H1 (cell line): ENCODE results near the gene C3orf20. TPM values are rescaled to one million over a fixed set of nuclear protein-coding genes. Genes with fewer than 3 reads are reported as not detected.

Source experiments
- CTCF ChIA-PET: fragments of 300-600 bp; sonication (Branson Sonifier 250); formaldehyde crosslinking; loops from one replicate; lab custom pipeline; 2021; ENCODE audit not compliant: partially characterized antibody; lab: Charles Lee
- POLR2A ChIA-PET: fragments of 300-600 bp; sonication (Branson Sonifier 250); formaldehyde crosslinking; loops from one replicate; lab custom pipeline; 2021; ENCODE audit warnings: inconsistent platforms; ENCODE audit not compliant: partially characterized antibody; lab: Charles Lee
- DNase-seq, 2 experiments: peaks; one replicate each; pipeline versions ENCODE4 v3.0.0 to v3.0.0-alpha.2; 2010 to 2022; ENCODE audit warnings: low spot score in 2 of 2, low read depth in 1 of 2, mixed read lengths in 1 of 2
- FAIRE-seq: peaks from 2 replicates; lab custom pipeline; 2011; peaks lifted over from hg19 to GRCh38; lab: Jason Lieb, UNC
- H2AFZ ChIP-seq: 2 replicates; pipeline ENCODE4 v1.8.1; 2012; ENCODE audit warnings: low read length, inconsistent platforms
- H2AK5ac ChIP-seq: 2 replicates; pipeline ENCODE4 v1.6.1; 2013; ENCODE audit warnings: low read depth, low read length
- H2BK120ac ChIP-seq: replicated peaks from 2 replicates; pipeline ENCODE3; 2013; ENCODE audit warnings: low read depth, low read length, inconsistent platforms
- H2BK12ac ChIP-seq: 2 replicates; pipeline ENCODE4 v1.6.1; 2013; ENCODE audit warnings: low read depth, low read length
- H2BK15ac ChIP-seq: 2 replicates; pipeline ENCODE4 v1.6.1; 2013; ENCODE audit warnings: low read length
- H2BK20ac ChIP-seq: 2 replicates; pipeline ENCODE4 v1.6.1; 2013; ENCODE audit warnings: low read length
- H2BK5ac ChIP-seq: 2 replicates; pipeline ENCODE4 v1.6.1; 2013; ENCODE audit warnings: low read depth, low read length
- H3K14ac ChIP-seq: 2 replicates; pipeline ENCODE4 v1.6.1; 2013; ENCODE audit warnings: inconsistent platforms; ENCODE audit not compliant: insufficient read length
- H3K18ac ChIP-seq: 2 replicates; pipeline ENCODE4 v1.6.1; 2013; ENCODE audit warnings: low read length; ENCODE audit errors: extremely low read depth
- H3K23ac ChIP-seq: 2 replicates; pipeline ENCODE4 v1.6.1; 2013; ENCODE audit warnings: inconsistent platforms; ENCODE audit not compliant: insufficient read length
- H3K23me2 ChIP-seq: 2 replicates; pipeline ENCODE4 v1.6.1; 2013; ENCODE audit warnings: low read depth, low read length
- H3K27ac ChIP-seq: 2 replicates; pipeline ENCODE4 v1.6.1; 2011; ENCODE audit warnings: low read depth, low read length, inconsistent platforms
- H3K27me3 ChIP-seq, 4 experiments: replicated peaks in 1 of 4; 1 replicate in 1 of 4; 2 replicates in 3 of 4; pipeline versions ENCODE4 v1.6.1 to v1.8.1; 2011 to 2013; ENCODE audit warnings: low read length in 3 of 4, mild to moderate bottlenecking in 3 of 4, inconsistent platforms in 2 of 4, mixed read lengths in 2 of 4, moderate library complexity in 1 of 4; ENCODE audit not compliant: control insufficient read depth in 3 of 4, insufficient read depth in 3 of 4; ENCODE audit errors: extremely low read depth in 1 of 4
- H3K36me3 ChIP-seq, 4 experiments: 2 replicates each; pipeline versions ENCODE4 v1.6.1 to v1.8.1; 2011 to 2013; ENCODE audit warnings: mild to moderate bottlenecking in 4 of 4, low read length in 3 of 4, moderate library complexity in 2 of 4, control low read depth in 1 of 4, inconsistent platforms in 1 of 4; ENCODE audit not compliant: insufficient read depth in 4 of 4, control insufficient read depth in 2 of 4
- H3K4ac ChIP-seq: replicated peaks from 2 replicates; pipeline ENCODE3; 2013; ENCODE audit warnings: low read length, low read depth, mixed read lengths, inconsistent platforms; ENCODE audit not compliant: insufficient read length
- H3K4me1 ChIP-seq, 4 experiments: replicated peaks in 1 of 4; 1 replicate in 1 of 4; 2 replicates in 3 of 4; pipeline versions ENCODE4 v1.6.1 to v1.8.1; 2011 to 2013; ENCODE audit warnings: low read length in 3 of 4, inconsistent platforms in 2 of 4, mixed read lengths in 1 of 4; ENCODE audit not compliant: insufficient read depth in 4 of 4, control insufficient read depth in 3 of 4
- H3K4me2 ChIP-seq, 2 experiments: 2 replicates each; pipeline versions ENCODE4 v1.6.1 to v1.8.1; 2011 to 2013; ENCODE audit warnings: low read depth in 2 of 2, low read length in 2 of 2, control low read depth in 1 of 2, inconsistent platforms in 1 of 2, mild to moderate bottlenecking in 1 of 2; ENCODE audit not compliant: insufficient read depth in 1 of 2
- H3K4me3 ChIP-seq, 4 experiments: fragments of 200-600, 300-600 bp in 1 of 4; sonication (generic), shearing (Covaris generic), sonication (Bioruptor Twin) in 1 of 4; 2 replicates each; pipeline versions ENCODE4 v1.5.1 to v1.8.1; 2011 to 2016; ENCODE audit warnings: low read length in 4 of 4, low read depth in 3 of 4, control low read depth in 2 of 4, inconsistent platforms in 2 of 4, mild to moderate bottlenecking in 2 of 4, mixed read lengths in 1 of 4, moderate library complexity in 1 of 4; ENCODE audit not compliant: insufficient read depth in 2 of 4; ENCODE audit errors: extremely low read depth in 1 of 4
- H3K56ac ChIP-seq: replicated peaks from 2 replicates; pipeline ENCODE3; 2013; ENCODE audit warnings: low read depth, mild to moderate bottlenecking, mixed read lengths, low read length, inconsistent platforms; ENCODE audit not compliant: insufficient read length
- H3K79me1 ChIP-seq: 2 replicates; pipeline ENCODE4 v1.6.1; 2013; ENCODE audit warnings: low read depth, low read length, control low read depth
- H3K79me2 ChIP-seq, 2 experiments: 2 replicates each; pipeline versions ENCODE4 v1.6.1 to v1.8.1; 2012 to 2013; ENCODE audit warnings: low read length in 2 of 2, mild to moderate bottlenecking in 2 of 2, inconsistent platforms in 1 of 2; ENCODE audit not compliant: insufficient read depth in 2 of 2, control insufficient read depth in 1 of 2
- H3K9ac ChIP-seq, 4 experiments: replicated peaks in 1 of 4; 1 replicate in 1 of 4; 2 replicates in 3 of 4; pipeline versions ENCODE4 v1.6.1 to v1.8.1; 2011 to 2013; ENCODE audit warnings: low read depth in 3 of 4, low read length in 3 of 4, control low read depth in 2 of 4, mild to moderate bottlenecking in 2 of 4, moderate library complexity in 2 of 4, inconsistent platforms in 1 of 4; ENCODE audit errors: extremely low read depth in 1 of 4
- H3K9me3 ChIP-seq, 2 experiments: 2 replicates each; pipeline versions ENCODE4 v1.6.1 to v1.8.1; 2012 to 2013; ENCODE audit warnings: mild to moderate bottlenecking in 2 of 2, moderate library complexity in 2 of 2, control low read depth in 1 of 2, inconsistent platforms in 1 of 2, low read depth in 1 of 2, low read length in 1 of 2, mixed read lengths in 1 of 2; ENCODE audit not compliant: insufficient read depth in 2 of 2
- H4K20me1 ChIP-seq, 2 experiments: replicated peaks in 1 of 2; 2 replicates each; pipeline versions ENCODE3 to v1.8.1; 2011 to 2013; ENCODE audit warnings: inconsistent platforms in 2 of 2, low read length in 2 of 2, mild to moderate bottlenecking in 1 of 2; ENCODE audit not compliant: insufficient read depth in 2 of 2, control insufficient read depth in 1 of 2
- H4K5ac ChIP-seq: 2 replicates; pipeline ENCODE4 v1.6.1; 2013; ENCODE audit warnings: low read length, low read depth, mixed read lengths, inconsistent platforms; ENCODE audit not compliant: insufficient read length
- H4K8ac ChIP-seq: 2 replicates; pipeline ENCODE4 v1.8.0; 2013; ENCODE audit warnings: mild to moderate bottlenecking, moderate library complexity, low read length, inconsistent platforms; ENCODE audit not compliant: insufficient read depth; ENCODE audit errors: extremely low read depth
- H4K91ac ChIP-seq: replicated peaks from 2 replicates; pipeline ENCODE3; 2013; ENCODE audit warnings: low read length, mixed read lengths, inconsistent platforms; ENCODE audit not compliant: insufficient read length
- BACH1 ChIP-seq: IDR thresholded peaks from 2 replicates; pipeline ENCODE4 v1.6.1; 2012; ENCODE audit warnings: low read length, improper control_type of control experiment
- HDAC6 ChIP-seq: IDR thresholded peaks from one replicate; pipeline ENCODE4 v1.7.1; 2012; ENCODE audit warnings: low read depth, mild to moderate bottlenecking, inconsistent platforms, low read length, moderate library complexity
- JUND ChIP-seq: IDR thresholded peaks from 2 replicates; pipeline ENCODE4 v1.6.1; 2011; ENCODE audit warnings: mild to moderate bottlenecking, improper control_type of control experiment, low read length
- SIN3A ChIP-seq, 2 experiments: IDR thresholded peaks in 1 of 2; conservative IDR thresholded peaks in 1 of 2; 2 replicates each; pipeline ENCODE4 v1.6.1; 2011 to 2012; ENCODE audit warnings: low read length in 2 of 2, improper control_type of control experiment in 1 of 2, low read depth in 1 of 2, mild to moderate bottlenecking in 1 of 2
- SIRT6 ChIP-seq: IDR thresholded peaks from one replicate; pipeline ENCODE4 v1.7.1; 2012; ENCODE audit warnings: low read length, inconsistent platforms
- TCF12 ChIP-seq: IDR thresholded peaks from 2 replicates; pipeline ENCODE4 v1.6.1; 2011; ENCODE audit warnings: low read depth, mild to moderate bottlenecking, low read length
- WGBS, 2 experiments: shearing (Covaris generic) in 1 of 2; methylation state at CpG; one replicate each; pipeline versions ENCODE4 v1.1.6 to v1.1.7; 2013 to 2015; ENCODE audit warnings: low lambda C conversion rate in 2 of 2, mixed read lengths in 2 of 2, inconsistent platforms in 1 of 2, low coverage in 1 of 2, missing lambda C conversion rate in 1 of 2; ENCODE audit not compliant: insufficient replicate concordance in 2 of 2, insufficient coverage in 1 of 2, insufficient read length in 1 of 2; ENCODE audit errors: extremely low coverage in 1 of 2, missing lambda C conversion rate in 1 of 2; 5-methylcytosine and 5-hydroxymethylcytosine counted together
- polyA plus RNA-seq, 7 experiments: library from polyadenylated mRNA; depleted of rRNA in 3 of 7; stranded (reverse) in 5 of 7; unstranded in 2 of 7; fragments of >200 nt in 5 of 7; fragments of 200-250 nt in 2 of 7; gene quantifications; 1 replicate in 5 of 7; 2 replicates in 1 of 7; 4 replicates in 1 of 7; pipeline versions ENCODE4 v1.2.1 to v1.2.3, GENCODE V29; 2011 to 2013; ENCODE audit warnings: missing spikeins in 2 of 7, mixed read lengths in 2 of 7
- total RNA-seq: library from RNA; stranded (reverse); fragmentation: NEBNext Ultra II Directional; extraction: Animal tissue kit (Norgen Biotek cat#: 25700); gene quantifications from 2 replicates; pipeline ENCODE4 v1.2.1, GENCODE V29; 2021
- TF ChIP-seq, protein P1 (sequence below), 3 experiments: IDR thresholded peaks; 1 replicate in 2 of 3; 2 replicates in 1 of 3; pipeline versions ENCODE4 v1.5.1 to v1.6.1; 2011; ENCODE audit warnings: low read length in 3 of 3, mild to moderate bottlenecking in 3 of 3, inconsistent platforms in 2 of 3, low read depth in 1 of 3, moderate library complexity in 1 of 3; ENCODE audit not compliant: insufficient read depth in 1 of 3; ENCODE audit errors: control extremely low read depth in 1 of 3
- TF ChIP-seq, protein P2 (sequence below): IDR thresholded peaks from 2 replicates; pipeline ENCODE4 v1.6.1; 2012; ENCODE audit warnings: low read length, inconsistent platforms

The C3orf20 gene
- total and polyA plus RNA-seq, 2 of the 8 experiments (the other 6 are each of a cell fraction or from before 2014, with no cell fraction given): not detected

DNA sequence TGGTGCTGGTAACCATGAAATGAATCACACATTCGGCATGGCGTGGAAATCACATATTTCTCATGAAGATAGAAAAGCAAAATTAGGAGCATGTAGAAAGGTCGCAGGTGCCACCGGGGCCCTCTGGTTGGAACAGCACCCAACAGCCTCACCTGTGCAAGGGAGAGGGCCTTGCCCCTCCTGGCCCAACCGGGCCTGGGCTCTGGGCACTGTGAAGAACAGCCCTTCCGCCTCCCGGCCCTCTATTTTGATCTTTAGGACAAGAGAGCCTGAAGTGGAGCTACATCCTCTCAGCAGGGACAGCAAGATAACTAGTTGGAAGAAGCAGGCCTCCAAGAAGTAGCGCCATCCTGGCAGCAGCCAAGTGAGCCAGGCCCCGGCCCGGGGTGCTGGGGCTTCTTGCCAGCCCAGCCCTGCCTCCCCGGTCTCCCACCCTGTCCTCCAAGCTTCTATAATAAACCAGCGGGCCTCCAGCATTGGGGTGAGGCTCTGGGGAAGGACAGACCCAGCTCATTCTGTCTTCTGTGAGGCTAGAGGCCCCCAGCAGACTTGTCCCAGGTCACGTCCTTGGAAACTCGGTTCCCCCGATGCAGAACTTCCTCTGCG is 97.7 kb downstream of the C3orf20 start:
- CTCF ChIA-PET: interaction anchor here (0.7 to 2.9 kb wide), 7 partner anchors 9 to 154 kb away, joined by 3 to 18 read pairs (median 6); partner anchors contain the start of gene C3orf20
- DNase-seq: peak in 1 of 2 experiments; percentile 44
- peak overlapping the region; percentile 49 for H3K4ac ChIP-seq
- TF ChIP-seq JUND: no peak
- TF ChIP-seq, protein P1, sequence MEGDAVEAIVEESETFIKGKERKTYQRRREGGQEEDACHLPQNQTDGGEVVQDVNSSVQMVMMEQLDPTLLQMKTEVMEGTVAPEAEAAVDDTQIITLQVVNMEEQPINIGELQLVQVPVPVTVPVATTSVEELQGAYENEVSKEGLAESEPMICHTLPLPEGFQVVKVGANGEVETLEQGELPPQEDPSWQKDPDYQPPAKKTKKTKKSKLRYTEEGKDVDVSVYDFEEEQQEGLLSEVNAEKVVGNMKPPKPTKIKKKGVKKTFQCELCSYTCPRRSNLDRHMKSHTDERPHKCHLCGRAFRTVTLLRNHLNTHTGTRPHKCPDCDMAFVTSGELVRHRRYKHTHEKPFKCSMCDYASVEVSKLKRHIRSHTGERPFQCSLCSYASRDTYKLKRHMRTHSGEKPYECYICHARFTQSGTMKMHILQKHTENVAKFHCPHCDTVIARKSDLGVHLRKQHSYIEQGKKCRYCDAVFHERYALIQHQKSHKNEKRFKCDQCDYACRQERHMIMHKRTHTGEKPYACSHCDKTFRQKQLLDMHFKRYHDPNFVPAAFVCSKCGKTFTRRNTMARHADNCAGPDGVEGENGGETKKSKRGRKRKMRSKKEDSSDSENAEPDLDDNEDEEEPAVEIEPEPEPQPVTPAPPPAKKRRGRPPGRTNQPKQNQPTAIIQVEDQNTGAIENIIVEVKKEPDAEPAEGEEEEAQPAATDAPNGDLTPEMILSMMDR (IDR thresholded peaks at IDR 0.05; ENCODE audit: control extremely low read depth in 1 of 3, insufficient read depth in 1 of 3, low read depth in 1 of 3, low read length in 3 of 3): no peak
- TF ChIP-seq SIRT6: no peak
- TF ChIP-seq BACH1: no peak
- TF ChIP-seq TCF12: no peak
- TF ChIP-seq, protein P2, sequence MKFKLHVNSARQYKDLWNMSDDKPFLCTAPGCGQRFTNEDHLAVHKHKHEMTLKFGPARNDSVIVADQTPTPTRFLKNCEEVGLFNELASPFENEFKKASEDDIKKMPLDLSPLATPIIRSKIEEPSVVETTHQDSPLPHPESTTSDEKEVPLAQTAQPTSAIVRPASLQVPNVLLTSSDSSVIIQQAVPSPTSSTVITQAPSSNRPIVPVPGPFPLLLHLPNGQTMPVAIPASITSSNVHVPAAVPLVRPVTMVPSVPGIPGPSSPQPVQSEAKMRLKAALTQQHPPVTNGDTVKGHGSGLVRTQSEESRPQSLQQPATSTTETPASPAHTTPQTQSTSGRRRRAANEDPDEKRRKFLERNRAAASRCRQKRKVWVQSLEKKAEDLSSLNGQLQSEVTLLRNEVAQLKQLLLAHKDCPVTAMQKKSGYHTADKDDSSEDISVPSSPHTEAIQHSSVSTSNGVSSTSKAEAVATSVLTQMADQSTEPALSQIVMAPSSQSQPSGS: no peak
- TF ChIP-seq SIN3A (conservative IDR thresholded peaks at IDR 0.05 in 1 of 2, IDR thresholded peaks at IDR 0.05 in 1 of 2; ENCODE audit: low read depth in 1 of 2, low read length in 2 of 2): no peak
- no peak for TF ChIP-seq HDAC6

More for the DNA sequence above, 97.7 kb downstream of the C3orf20 start:
- peaks cover 3 to 18% (median 14%) of the 10 kb centered on the region in 4 experiments for H3K4me1 ChIP-seq
- H4K91ac ChIP-seq: peak overlapping the region; percentile 84
- 0 out of 2 replicates have a peak overlapping the region, but pooled peaks have one; percentile 15 for H2BK5ac ChIP-seq
- H3K79me1 ChIP-seq: no peaks in the 10 kb centered on the region
- no peak overlapping the region for H3K9ac ChIP-seq
- 92% methylated on average over 14 of the region's 16 CpGs; no CpG with 5 or more reads in 1 of the 2 experiments for WGBS, 2 experiments
- no peak overlapping the region for H2AK5ac ChIP-seq
- no peak overlapping the region for H3K4me3 ChIP-seq
- H3K4me2 ChIP-seq: peak overlapping the region in 1 of 2 experiments; percentile 37; a peak in 1 of 4 replicates
- H3K27ac ChIP-seq: no peak overlapping the region
- H3K23me2 ChIP-seq: no peaks in the 10 kb centered on the region
- 0 out of 2 replicates have a peak overlapping the region, but pooled peaks have one; percentile 4 for H2BK12ac ChIP-seq
- no peaks in the 10 kb centered on the region for H3K27me3 ChIP-seq
- H3K9me3 ChIP-seq: no peaks in the 10 kb centered on the region
- H3K36me3 ChIP-seq: no peaks in the 10 kb centered on the region
- no peaks in the 10 kb centered on the region for H3K79me2 ChIP-seq
- H4K20me1 ChIP-seq: no peaks in the 10 kb centered on the region
- no peak overlapping the region; the same call in 1 of the 2 replicates for H2BK15ac ChIP-seq
- H4K5ac ChIP-seq: peak overlapping the region; percentile 64
- peak overlapping the region; percentile 78 for H3K18ac ChIP-seq
- POLR2A ChIA-PET: no interaction called here
- no peak overlapping the region for H3K23ac ChIP-seq
- peak overlapping the region; percentile 79 for H2AFZ ChIP-seq
- no peak overlapping the region for H3K14ac ChIP-seq
- H2BK120ac ChIP-seq: peak overlapping the region; percentile 45
- no peak overlapping the region for H3K56ac ChIP-seq
- H2BK20ac ChIP-seq: peak overlapping the region; percentile 72; the same call in 1 of the 2 replicates
- peak overlapping the region; percentile 90; the same call in 1 of the 2 replicates for H4K8ac ChIP-seq
- FAIRE-seq: no peak
